K562 (cell line): ENCODE measurements around the gene PRRT1. TPM values are rescaled to one million over a fixed set of nuclear protein-coding genes. Genes with fewer than 3 reads are reported as not detected.
A peak's percentile ranks its signal among the peaks of the same experiment; 100 is the strongest.

ENCODE experiments used
- ARID3B ChIP-seq: fragments of 250-450 bp; sonication (Bioruptor Pico); IDR thresholded peaks from 2 replicates; pipeline ENCODE4 v1.4.0; 2020; ENCODE audit warnings: borderline replicate concordance
- BRF2 ChIP-seq: IDR thresholded peaks from 3 replicates; pipeline ENCODE4 v1.6.1; 2011; ENCODE audit warnings: borderline replicate concordance, mild to moderate bottlenecking; ENCODE audit not compliant: insufficient read length, insufficient read depth
- CBFB ChIP-seq: sonication (generic); formaldehyde crosslinking; IDR thresholded peaks from 2 replicates; pipeline ENCODE4 v1.4.0; 2020; ENCODE audit warnings: mild to moderate bottlenecking, missing genetic modification reagents
- CXXC5 ChIP-seq: fragments of 250-450 bp; sonication (Bioruptor Pico); IDR thresholded peaks from 2 replicates; pipeline ENCODE4 v1.8.0; 2022; ENCODE audit warnings: inconsistent platforms, mild to moderate bottlenecking, moderate library complexity
- EGR1 ChIP-seq: fragments of 450-650 bp; conservative IDR thresholded peaks from 2 replicates; pipeline ENCODE4 v1.6.1; 2017; ENCODE audit warnings: mild to moderate bottlenecking
- ESRRA ChIP-seq: fragments of 450-650 bp; IDR thresholded peaks from 2 replicates; pipeline ENCODE4 v1.6.1; 2014; ENCODE audit warnings: low read depth, mild to moderate bottlenecking, moderate library complexity, borderline replicate concordance
- GTF2B ChIP-seq: IDR thresholded peaks from 2 replicates; pipeline ENCODE4 v1.6.1; 2011; ENCODE audit not compliant: insufficient read length; ENCODE audit errors: extremely low read depth
- HSF4 ChIP-seq: fragments of 250-450 bp; sonication (Bioruptor Pico); IDR thresholded peaks from 2 replicates; pipeline ENCODE4 v2.1.2; 2022; ENCODE audit warnings: mild to moderate bottlenecking, moderate library complexity, borderline replicate concordance
- L3MBTL2 ChIP-seq: fragments of 450-650 bp; IDR thresholded peaks from 2 replicates; pipeline ENCODE4 v1.6.1; 2016; ENCODE audit warnings: mild to moderate bottlenecking, moderate library complexity
- MAFF ChIP-seq: IDR thresholded peaks from 2 replicates; pipeline ENCODE4 v1.6.1; 2012; ENCODE audit warnings: low read length, improper control_type of control experiment
- PATZ1 ChIP-seq: fragments of 250-450 bp; sonication (Bioruptor Pico); IDR thresholded peaks from 2 replicates; pipeline ENCODE4 v1.5.0; 2020; ENCODE audit warnings: mild to moderate bottlenecking, borderline replicate concordance
- SFPQ ChIP-seq: fragments of 200-400 bp; formaldehyde crosslinking; IDR thresholded peaks from 2 replicates; pipeline ENCODE4 v1.6.1; 2017; ENCODE audit warnings: mild to moderate bottlenecking, low read depth, low read length, moderate library complexity
- SMAD3 ChIP-seq: fragments of 450-650 bp; formaldehyde crosslinking; conservative IDR thresholded peaks from 2 replicates; pipeline ENCODE4 v1.4.0; 2020; ENCODE audit warnings: mild to moderate bottlenecking
- ZFP30 ChIP-seq: fragments of 250-450 bp; sonication (Bioruptor Pico); IDR thresholded peaks from 2 replicates; pipeline ENCODE4 v1.8.0; 2022; ENCODE audit warnings: moderate library complexity, mild to moderate bottlenecking, inconsistent platforms, borderline replicate concordance
- ZFP36 ChIP-seq: fragments of 150-350 bp; IDR thresholded peaks from 2 replicates; pipeline ENCODE4 v1.6.1; 2018; ENCODE audit warnings: low read length, low read depth; ENCODE audit not compliant: partially characterized antibody
- ZNF740 ChIP-seq, 3 experiments: fragments of 200-800 bp in 1 of 3; sonication (Bioruptor generic) in 1 of 3; sonication (generic) in 1 of 3; formaldehyde crosslinking in 1 of 3; IDR thresholded peaks; 2 replicates each; pipeline versions ENCODE4 v1.6.1 to v1.8.0; 2016 to 2022; ENCODE audit warnings: mild to moderate bottlenecking in 2 of 3, missing compliant biosample characterization in 2 of 3, missing genetic modification characterization in 2 of 3, missing genetic modification reagents in 1 of 3
- polyA plus RNA-seq, 8 experiments: library from polyadenylated mRNA; depleted of rRNA in 4 of 8; stranded (reverse) in 5 of 8; unstranded in 3 of 8; fragments of >200 nt; fragmentation: Nextera tagmentation in 2 of 8; fragmentation: Illumina TruSeq in 1 of 8; extraction: Ambion mirVana in 2 of 8; extraction: Trizol in 1 of 8; gene quantifications; 2 replicates each; pipeline versions ENCODE4 v1.2.1 to v1.2.3, GENCODE V29; 2011 to 2014; ENCODE audit warnings: inconsistent platforms in 1 of 8, missing spikeins in 1 of 8
- total RNA-seq, 7 experiments: library from RNA; depleted of rRNA in 6 of 7; stranded (reverse); fragments of >200 nt in 6 of 7; fragmentation: Illumina TruSeq in 2 of 7; extraction: Trizol in 2 of 7; gene quantifications; 2 replicates each; pipeline versions ENCODE4 v1.2.1 to v1.2.3, GENCODE V29; 2011 to 2021; ENCODE audit warnings: low replicate concordance in 1 of 7

PRRT1 gene
- total and polyA plus RNA-seq, 9 of the 15 experiments (the other 6 are each of a cell fraction or from before 2014, with no cell fraction given), result 0.14 to 3.5 (median 0.41) TPM

- TF ChIP-seq ARID3B (no peak), ESRRA (no peak; the same call in 1 of the 2 replicates), CXXC5 (CRISPR knock-in tag) (peak; percentile 98), ZNF740 (CRISPR knock-in tag; IDR thresholded peaks at IDR 0.05) (no peak), ZNF740 (tag; IDR thresholded peaks at IDR 0.05) (no peak; a peak in 1 of 4 replicates), HSF4 (no peak), GTF2B (no peak), SFPQ (no peak), L3MBTL2 (peak; percentile 85), ZFP36 (no peak), MAFF (peak; percentile 31; the same call in 1 of the 2 replicates), PATZ1 (CRISPR knock-in tag) (no peak), SMAD3 (CRISPR knock-in tag) (peak; percentile 50; the same call in 1 of the 2 replicates), BRF2 (no peak), ZFP30 (CRISPR knock-in tag) (no peak), EGR1 (peak; percentile 81), CBFB (CRISPR knock-in tag) (peak; percentile 87; the same call in 1 of the 2 replicates)
Observed at GRCh38 chr6:32195902-32196681, 44.4 kb upstream of the PRRT1 start (continued).
